Measurements from ENCODE around the gene DNER. TPM values are rescaled to one million over a fixed set of nuclear protein-coding genes. Genes with fewer than 3 reads are reported as not detected.

DNER gene
- total and polyA plus RNA-seq, 2 of the 4 experiments (the other 2 are of a cell fraction), result under 0.01 to 0.14 TPM

- Histone ChIP-seq H3K14ac (replicated peaks; ENCODE audit: low read depth, low read length) (no peak overlapping the region), H2BK15ac (ENCODE audit: low read depth, low read length) (no peak overlapping the region), H2AK9ac (replicated peaks; ENCODE audit: low read depth, low read length, poor library complexity) (no peak overlapping the region), H3K36me3 (ENCODE audit: control insufficient read depth, insufficient read depth, low read length) (no peaks in the 10 kb centered on the region), H3K9me1 (ENCODE audit: insufficient read depth, low read length) (no peaks in the 10 kb centered on the region), H3K9ac (ENCODE audit: low read depth, low read length) (no peak overlapping the region), H3K4me3 (ENCODE audit: insufficient read depth, low read depth, low read length) (no peak overlapping the region), H4K20me1 (ENCODE audit: insufficient read depth, low read length) (no peaks in the 10 kb centered on the region), H3K4me2 (ENCODE audit: low read depth, low read length) (no peak overlapping the region), H3K9me3 (ENCODE audit: control insufficient read depth, insufficient read depth, low read length) (peaks cover 5% of the 10 kb centered on the region), H2AFZ (replicated peaks; ENCODE audit: low read length, poor library complexity) (no peak overlapping the region), H3K27me3 (ENCODE audit: control insufficient read depth, insufficient read depth, low read length) (no peaks in the 10 kb centered on the region), H4K8ac (ENCODE audit: low read depth in 2 of 2, low read length in 2 of 2) (no peak overlapping the region), H2AK5ac (ENCODE audit: low read depth, low read length) (no peak overlapping the region), H3K4ac (ENCODE audit: low read depth, low read length) (no peak overlapping the region), H3K27ac (ENCODE audit: insufficient read depth, low read length) (no peak overlapping the region), H2BK120ac (ENCODE audit: low read depth, low read length) (no peak overlapping the region), H2BK5ac (ENCODE audit: low read depth, low read length, poor library complexity, severe bottlenecking) (no peak overlapping the region), H4K5ac (ENCODE audit: low read depth, low read length) (no peak overlapping the region), H3K4me1 (ENCODE audit: control insufficient read depth, insufficient read depth, low read length) (no peaks in the 10 kb centered on the region), H3K56ac (ENCODE audit: extremely low read depth, insufficient read depth, low read length) (no peak overlapping the region), H3K18ac (ENCODE audit: low read depth, low read length) (no peak overlapping the region), H3K23ac (ENCODE audit: low read depth, low read length) (no peak overlapping the region), H4K91ac (ENCODE audit: insufficient read depth, low read depth, low read length) (no peak overlapping the region), H3K79me1 (ENCODE audit: low read depth in 1 of 2, low read length in 2 of 2) (no peaks in the 10 kb centered on the region), H2BK20ac (ENCODE audit: low read depth, low read length) (no peak overlapping the region)
- in situ Hi-C loops (cut with MboI; ENCODE audit: low sequenced_read_pairs), result no loop called here
- ATAC-seq (ENCODE audit: low read depth), result no peak
- DNase-seq, result no peak
- BruUV-seq (replicated peaks), result no TSS peak
- intact Hi-C loops (cut with micrococcal nuclease), result no loop called here
- CTCF ChIA-PET, result no interaction called here
- POLR2A ChIA-PET (ENCODE audit: unreplicated experiment), result no interaction called here
- dilution Hi-C loops (cut with HindIII; ENCODE audit: low sequenced_read_pairs, unreplicated experiment), result no loop called here
- TF ChIP-seq BHLHE40 (IDR thresholded peaks at IDR 0.05; ENCODE audit: low read depth, low read length) (no peak), MAFK (IDR thresholded peaks at IDR 0.05; ENCODE audit: low read depth, low read length) (no peak), NFE2L2 (IDR thresholded peaks at IDR 0.05; ENCODE audit: low read depth, low read length) (no peak), SMC3 (IDR thresholded peaks at IDR 0.05; ENCODE audit: low read depth, low read length) (no peak), CHD1 (IDR thresholded peaks at IDR 0.05; ENCODE audit: low read depth, low read length) (no peak), RFX5 (IDR thresholded peaks at IDR 0.05; ENCODE audit: low read depth, low read length) (no peak), CEBPB (IDR thresholded peaks at IDR 0.05; ENCODE audit: low read depth, low read length) (no peak)
- TF ChIP-seq, protein P1, sequence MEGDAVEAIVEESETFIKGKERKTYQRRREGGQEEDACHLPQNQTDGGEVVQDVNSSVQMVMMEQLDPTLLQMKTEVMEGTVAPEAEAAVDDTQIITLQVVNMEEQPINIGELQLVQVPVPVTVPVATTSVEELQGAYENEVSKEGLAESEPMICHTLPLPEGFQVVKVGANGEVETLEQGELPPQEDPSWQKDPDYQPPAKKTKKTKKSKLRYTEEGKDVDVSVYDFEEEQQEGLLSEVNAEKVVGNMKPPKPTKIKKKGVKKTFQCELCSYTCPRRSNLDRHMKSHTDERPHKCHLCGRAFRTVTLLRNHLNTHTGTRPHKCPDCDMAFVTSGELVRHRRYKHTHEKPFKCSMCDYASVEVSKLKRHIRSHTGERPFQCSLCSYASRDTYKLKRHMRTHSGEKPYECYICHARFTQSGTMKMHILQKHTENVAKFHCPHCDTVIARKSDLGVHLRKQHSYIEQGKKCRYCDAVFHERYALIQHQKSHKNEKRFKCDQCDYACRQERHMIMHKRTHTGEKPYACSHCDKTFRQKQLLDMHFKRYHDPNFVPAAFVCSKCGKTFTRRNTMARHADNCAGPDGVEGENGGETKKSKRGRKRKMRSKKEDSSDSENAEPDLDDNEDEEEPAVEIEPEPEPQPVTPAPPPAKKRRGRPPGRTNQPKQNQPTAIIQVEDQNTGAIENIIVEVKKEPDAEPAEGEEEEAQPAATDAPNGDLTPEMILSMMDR (conservative IDR thresholded peaks at IDR 0.05; ENCODE audit: low read depth, low read length), result no peak
Measured at GRCh38 chr2:229521576-229521975, 192.8 kb downstream of the DNER start.

Data from IMR-90 (cell line).